GM19463 (cell line): ENCODE measurements around the gene TEKT1.

Experiments
- ATAC-seq: cut with Tn5 transposase; IDR thresholded peaks from one replicate; pipeline ENCODE4 v1.9.1; 2021; ENCODE audit warnings: mild to moderate bottlenecking, moderate library complexity; ENCODE audit not compliant: unreplicated experiment

TEKT1 gene

DNA sequence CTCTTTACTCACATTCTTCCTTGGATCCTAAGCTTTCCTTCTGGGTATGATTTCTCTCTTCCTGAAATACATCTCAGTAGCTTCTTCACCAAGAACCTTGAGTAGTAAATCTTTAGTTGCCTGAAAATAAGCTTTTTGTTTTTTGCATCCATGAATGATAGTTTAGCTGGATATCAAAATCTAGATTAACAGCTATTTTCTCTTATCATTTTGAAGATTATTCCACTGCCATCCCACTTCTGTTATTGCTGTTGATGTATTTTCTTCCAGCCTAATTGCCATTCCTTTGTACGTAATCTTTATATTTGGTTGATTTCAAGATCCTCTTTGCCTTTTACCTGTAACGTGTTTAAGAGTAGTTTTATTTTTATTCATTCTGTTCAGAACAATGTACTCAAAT lies 63.1 kb downstream of the TEKT1 start:
- ATAC-seq: no peak

DNA sequence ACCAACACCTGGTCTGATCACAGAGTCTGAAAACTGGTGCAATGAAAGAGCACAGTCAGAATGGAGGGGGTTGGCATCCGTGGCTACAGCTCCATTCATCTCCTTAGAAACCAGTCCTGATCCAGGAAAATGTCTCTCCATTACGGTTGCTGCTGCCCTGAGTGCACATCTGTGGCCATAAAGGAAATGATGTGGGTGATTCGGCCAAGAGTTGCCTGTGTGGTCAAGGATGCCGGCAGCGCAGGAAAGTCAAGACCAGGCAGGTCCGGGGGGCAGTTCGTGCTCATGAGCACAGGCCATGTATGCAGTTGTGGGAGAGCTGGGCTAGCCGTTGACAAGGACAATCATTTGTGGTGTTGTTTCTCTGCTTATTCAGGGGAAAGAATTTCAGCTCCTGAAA lies 69.8 kb downstream of the TEKT1 start:
- no peak for ATAC-seq

DNA sequence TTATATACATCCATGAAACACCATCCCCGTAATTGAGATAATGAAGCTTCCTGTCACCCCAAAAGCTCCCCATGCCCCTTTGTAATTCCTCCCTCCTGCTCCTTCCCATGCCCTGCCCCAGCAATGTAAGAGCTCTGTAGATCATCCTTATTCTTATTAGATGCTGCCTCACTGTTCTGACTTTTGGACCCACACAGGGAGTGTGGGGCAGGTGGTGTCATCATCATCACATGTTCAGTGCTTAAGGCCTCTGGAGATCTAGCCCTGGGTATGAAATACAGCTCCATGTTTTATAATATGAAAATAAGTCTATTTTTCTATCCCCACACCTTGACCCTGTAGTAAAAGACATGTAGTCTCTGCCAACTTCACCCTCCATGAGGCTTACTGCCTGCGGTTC lies 73.8 kb downstream of the TEKT1 start:
- no peak for ATAC-seq

DNA sequence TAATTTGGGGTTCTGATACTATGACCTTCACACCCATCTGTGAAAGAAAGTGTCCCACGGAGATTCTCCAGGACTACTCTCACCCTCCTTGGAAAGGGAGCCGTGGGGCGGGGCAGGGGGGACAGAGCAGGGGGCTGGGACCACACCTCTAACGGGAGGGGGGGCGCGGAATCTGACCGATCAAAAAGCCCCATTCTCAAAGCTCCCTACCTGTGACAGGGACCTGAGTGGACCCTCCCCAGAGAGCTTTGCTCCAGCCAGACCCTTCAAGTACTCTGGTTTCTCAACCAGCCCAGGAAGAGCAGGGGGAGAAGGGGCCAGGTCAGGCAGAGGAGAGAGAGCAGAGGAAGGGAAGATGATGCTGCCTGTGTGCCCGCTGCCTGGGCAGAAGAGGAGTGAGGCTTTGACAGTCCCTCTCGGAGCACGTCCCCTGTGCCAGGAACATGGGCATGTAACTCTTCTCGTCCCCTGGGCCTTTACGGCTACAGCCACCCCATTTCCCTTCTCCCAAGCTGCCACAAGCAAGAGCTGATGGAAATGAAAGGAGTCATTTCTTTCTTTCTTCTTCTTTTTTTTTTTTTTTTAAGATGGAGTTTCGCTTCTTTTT lies 75.0 kb downstream of the TEKT1 start:
- no peak for ATAC-seq

DNA sequence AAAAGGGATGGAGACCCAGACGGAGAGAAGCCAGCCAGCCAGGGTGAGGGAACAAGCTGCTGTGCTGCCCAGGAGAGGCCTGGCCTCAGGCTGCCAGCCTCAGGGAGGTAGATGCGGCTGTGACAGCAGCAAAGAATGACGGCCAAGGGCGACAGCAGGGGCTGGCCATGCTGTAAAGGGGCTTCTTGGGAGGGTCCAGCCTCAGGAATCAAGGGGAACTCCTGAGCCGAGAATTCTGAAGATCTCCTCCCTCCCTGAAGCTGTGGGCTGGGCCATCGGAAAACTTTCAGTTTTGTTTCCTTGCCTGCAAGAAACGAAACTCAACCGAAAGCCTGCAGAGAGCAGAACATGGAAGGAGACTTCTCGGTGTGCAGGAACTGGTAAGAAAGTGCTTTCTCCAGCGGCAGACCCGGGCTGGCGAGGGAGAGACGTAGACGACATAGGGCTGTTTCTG lies 75.8 kb downstream of the TEKT1 start, which contains the start of gene XAF1:
XAF1 (plus strand) TSS at position 316 of the 454 bp plus-strand sequence; CDS start at position 349, 33 bp downstream.
- ATAC-seq: no peak

DNA sequence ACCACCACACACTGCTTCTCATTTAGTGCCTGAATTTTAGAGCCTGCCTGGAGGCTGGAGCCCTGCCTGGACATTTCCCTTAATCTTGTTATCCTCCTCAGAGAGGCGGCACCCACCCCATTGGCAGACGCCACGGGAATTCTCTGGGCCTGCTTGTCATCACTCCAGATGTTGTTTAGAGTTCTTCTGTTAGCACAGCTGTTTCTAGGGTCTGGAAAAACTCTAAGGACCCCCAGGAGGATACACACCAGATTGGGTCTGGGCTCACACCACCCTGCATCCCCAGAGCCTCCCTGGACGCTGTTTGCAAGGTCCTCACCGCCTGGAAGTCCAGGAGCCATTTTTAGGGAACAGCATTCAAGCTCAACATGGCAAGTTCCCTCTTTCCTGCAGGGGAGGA lies 76.2 kb downstream of the TEKT1 start:
- ATAC-seq: no peak

DNA sequence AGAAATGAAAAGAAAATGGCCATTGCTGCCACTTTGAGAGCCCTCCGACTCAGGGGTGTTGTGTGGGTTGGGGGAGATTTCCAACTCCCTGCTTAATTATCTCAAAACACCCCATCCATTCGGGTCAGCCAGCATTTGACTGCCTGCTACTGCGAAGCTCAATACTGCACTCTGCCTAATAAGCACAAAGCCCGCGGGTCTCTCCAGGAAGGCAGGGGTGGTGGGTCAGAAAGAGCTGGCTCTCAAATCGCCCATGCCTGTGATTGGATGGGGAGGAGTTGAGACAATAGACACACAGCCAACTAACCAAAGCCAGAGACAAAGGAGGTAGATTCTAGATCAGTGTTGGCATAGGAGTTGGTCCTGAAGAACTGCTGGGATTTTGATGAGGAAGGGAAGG lies 78.0 kb downstream of the TEKT1 start:
- ATAC-seq: no peak

DNA sequence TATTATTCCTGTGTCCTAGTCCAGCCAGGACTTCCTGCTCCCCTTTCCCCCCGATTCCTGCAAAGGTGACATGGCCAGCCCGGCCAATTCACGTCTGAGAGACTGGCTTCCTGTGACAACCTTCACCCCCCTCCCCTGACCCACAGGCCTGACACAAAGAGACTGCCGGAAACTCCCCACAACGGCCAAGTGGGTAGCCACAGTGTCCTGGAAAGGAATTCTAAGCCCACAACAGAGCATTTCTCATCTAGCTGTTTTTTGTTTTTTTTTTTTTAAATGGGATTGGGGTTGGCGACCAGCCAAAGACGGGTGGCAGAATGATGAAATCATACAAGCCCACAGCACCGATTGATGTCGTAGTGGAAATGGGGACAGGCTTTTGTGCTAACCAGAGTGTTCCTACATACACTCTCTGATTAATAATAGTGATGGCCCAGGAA lies 78.5 kb downstream of the TEKT1 start:
- ATAC-seq: no peak

DNA sequence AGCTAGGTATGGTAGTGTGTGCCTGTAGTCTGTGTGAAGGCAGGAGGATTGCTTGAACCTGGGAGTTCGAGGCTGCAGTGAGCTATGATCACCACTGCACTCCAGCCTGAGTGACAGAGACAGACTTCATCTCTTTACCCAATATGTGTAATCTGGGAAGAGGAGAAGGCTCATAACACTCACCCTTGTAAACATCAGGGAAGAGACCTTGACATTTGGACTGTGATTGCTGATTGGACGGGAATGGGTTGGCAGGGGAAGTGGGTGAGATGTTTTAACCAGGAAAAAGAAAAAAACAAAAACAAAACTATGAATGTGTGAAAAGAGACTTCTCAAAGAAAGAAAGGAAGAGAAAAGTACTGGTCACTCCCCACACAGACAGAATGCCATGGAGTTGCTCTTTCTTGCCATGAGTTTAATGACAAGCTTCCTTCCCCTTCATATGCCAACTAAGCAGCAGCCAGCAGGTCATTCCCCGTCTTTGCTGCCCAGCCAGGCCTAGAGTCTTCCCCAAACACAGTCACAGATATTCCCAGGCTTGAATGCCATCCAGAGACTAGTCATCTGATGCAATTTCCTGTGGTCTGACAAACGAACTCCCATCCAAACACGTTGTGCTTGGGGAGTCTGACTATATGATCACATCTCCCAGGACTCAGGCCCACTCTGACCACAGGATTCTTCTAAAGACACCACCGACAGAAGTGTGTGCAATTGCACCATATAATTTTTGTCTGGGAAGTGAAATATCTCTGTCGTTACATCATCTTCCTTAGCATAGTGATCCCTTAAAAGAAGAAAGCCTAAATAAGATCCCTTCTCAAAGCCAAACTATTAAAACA lies 79.2 kb downstream of the TEKT1 start:
- ATAC-seq: no peak

DNA sequence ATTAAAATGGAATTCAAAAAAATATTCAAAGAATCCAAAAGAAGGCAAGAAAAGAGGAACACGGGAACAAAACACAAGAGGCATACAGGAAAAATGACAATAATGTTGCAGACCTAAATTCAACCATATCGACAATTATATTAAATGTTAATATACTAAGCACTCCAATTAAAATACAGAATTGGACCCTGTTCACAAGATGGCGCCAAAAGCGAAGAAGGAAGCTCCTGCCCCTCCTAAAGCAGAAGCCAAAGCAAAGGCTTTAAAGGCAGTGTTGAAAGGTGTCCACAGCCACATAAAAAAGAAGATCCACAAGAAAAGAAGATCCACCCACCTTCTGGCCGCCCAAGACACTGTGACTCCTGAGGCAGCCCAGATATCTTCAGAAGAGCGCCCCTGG lies 82.0 kb downstream of the TEKT1 start:
- no peak for ATAC-seq

DNA sequence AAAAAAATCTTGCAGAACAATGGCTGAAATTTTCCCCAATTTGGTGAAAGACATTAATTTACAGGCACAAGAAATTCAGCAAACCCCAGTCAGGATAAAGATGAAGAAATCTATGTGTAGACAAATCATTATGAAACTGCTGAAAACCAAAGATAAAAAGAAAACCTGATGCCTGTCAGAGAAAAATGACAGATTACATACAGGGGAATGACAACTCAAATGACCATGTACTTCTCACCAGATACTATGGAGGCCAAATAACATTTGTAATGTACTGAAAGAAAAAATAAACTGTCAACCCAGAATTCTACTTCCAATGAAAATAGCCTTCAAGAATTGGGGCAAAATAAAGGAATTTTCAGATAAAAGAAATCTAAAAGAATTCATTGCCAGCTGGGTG lies 82.9 kb downstream of the TEKT1 start:
- ATAC-seq: no peak
